ENCODE results near the gene A2M. TPM values are rescaled to one million over a fixed set of nuclear protein-coding genes. Genes with fewer than 3 reads are reported as not detected.

Gene A2M
- total and polyA plus RNA-seq, 2 donors (not counting 1 experiment from before 2014, with no cell fraction given), result 0.04 TPM; not detected in 1

GRCh38 chr12:9107542-9107873, 8.2 kb downstream of the A2M start:
- 88% methylated on average over 3 of the region's 3 CpGs for WGBS (ENCODE audit: insufficient coverage)
- no peak overlapping the region for H3K27ac ChIP-seq (ENCODE audit: low read length in 2 of 2)
- H3K9ac ChIP-seq (ENCODE audit: low read length), result no peak overlapping the region
- no peaks in the 10 kb centered on the region for H3K27me3 ChIP-seq (replicated peaks in 1 of 4; ENCODE audit: control extremely low read depth in 1 of 4, control insufficient read depth in 3 of 4, insufficient read depth in 4 of 4, low read length in 3 of 4)
- H3K79me2 ChIP-seq (ENCODE audit: control insufficient read depth, insufficient read depth, low read length), result no peaks in the 10 kb centered on the region
- H3K36me3 ChIP-seq (replicated peaks in 1 of 2; ENCODE audit: control extremely low read depth in 1 of 2, control insufficient read depth in 1 of 2, extremely low read depth in 1 of 2, insufficient read depth in 2 of 2, low read length in 1 of 2), result no peaks in the 10 kb centered on the region
- no peak for DNase-seq
- no peaks in the 10 kb centered on the region for H3K9me3 ChIP-seq (ENCODE audit: control extremely low read depth in 1 of 3, control insufficient read depth in 2 of 3, insufficient read depth in 1 of 3, low read length in 2 of 3)
- ChIA-PET POLR2A (no interaction called here), CTCF (no interaction called here)
- H3K4me3 ChIP-seq (ENCODE audit: control extremely low read depth in 1 of 5, extremely low read depth in 1 of 5, insufficient read depth in 1 of 5, low read depth in 2 of 5, low read length in 4 of 5), result no peak overlapping the region
- H3K27me3 Mint-ChIP-seq, result peaks cover 9% of the 10 kb centered on the region
- H4K20me1 ChIP-seq (ENCODE audit: control insufficient read depth, insufficient read depth, low read length, poor library complexity, severe bottlenecking), result no peaks in the 10 kb centered on the region
- no peak overlapping the region for H3K27ac Mint-ChIP-seq
- H3K4me3 Mint-ChIP-seq, result no peak overlapping the region
- intact Hi-C loops (cut with micrococcal nuclease), result no loop called here
- H3K4me1 Mint-ChIP-seq, result no peaks in the 10 kb centered on the region
- H3K9me3 Mint-ChIP-seq (ENCODE audit: insufficient read depth), result no peaks in the 10 kb centered on the region
- no peaks in the 10 kb centered on the region for H3K4me1 ChIP-seq (ENCODE audit: control insufficient read depth in 2 of 2, insufficient read depth in 2 of 2, low read length in 2 of 2)
- H2AFZ ChIP-seq (ENCODE audit: insufficient read depth, low read depth, low read length, poor library complexity, severe bottlenecking), result no peak overlapping the region
- TF ChIP-seq EZH2 (IDR thresholded peaks at IDR 0.05; ENCODE audit: borderline replicate concordance, insufficient read depth, low read depth, low read length, poor library complexity, severe bottlenecking), result no peak
- no peak for TF ChIP-seq CTCF (IDR thresholded peaks at IDR 0.05)
- ATAC-seq (ENCODE audit: low read depth), result no peak
- H3K4me2 ChIP-seq (replicated peaks; ENCODE audit: low read depth, low read length, poor library complexity, severe bottlenecking), result no peak overlapping the region

GRCh38 chr12:9106610-9107541, 8.8 kb downstream of the A2M start:
- ATAC-seq (ENCODE audit: low read depth), result no peak
- no peak for TF ChIP-seq EZH2 (IDR thresholded peaks at IDR 0.05; ENCODE audit: borderline replicate concordance, insufficient read depth, low read depth, low read length, poor library complexity, severe bottlenecking)
- TF ChIP-seq CTCF (IDR thresholded peaks at IDR 0.05), result no peak
- H3K4me1 ChIP-seq (ENCODE audit: control insufficient read depth in 2 of 2, insufficient read depth in 2 of 2, low read length in 2 of 2), result no peaks in the 10 kb centered on the region
- no peak overlapping the region for H2AFZ ChIP-seq (ENCODE audit: insufficient read depth, low read depth, low read length, poor library complexity, severe bottlenecking)
- H3K79me2 ChIP-seq (ENCODE audit: control insufficient read depth, insufficient read depth, low read length), result no peaks in the 10 kb centered on the region
- Mint-ChIP-seq H3K4me3 (no peak overlapping the region), H3K27me3 (peaks cover 6% of the 10 kb centered on the region), H3K4me1 (no peaks in the 10 kb centered on the region), H3K9me3 (ENCODE audit: insufficient read depth) (no peaks in the 10 kb centered on the region), H3K27ac (no peak overlapping the region)
- H3K4me3 ChIP-seq (ENCODE audit: control extremely low read depth in 1 of 5, extremely low read depth in 1 of 5, insufficient read depth in 1 of 5, low read depth in 2 of 5, low read length in 4 of 5), result no peak overlapping the region
- H3K4me2 ChIP-seq (replicated peaks; ENCODE audit: low read depth, low read length, poor library complexity, severe bottlenecking), result no peak overlapping the region
- intact Hi-C loops (cut with micrococcal nuclease), result no loop called here
- WGBS (ENCODE audit: insufficient coverage), result 92% methylated on average over 2 of the region's 11 CpGs
- H3K9me3 ChIP-seq (ENCODE audit: control extremely low read depth in 1 of 3, control insufficient read depth in 2 of 3, insufficient read depth in 1 of 3, low read length in 2 of 3), result no peaks in the 10 kb centered on the region
- ChIA-PET CTCF (no interaction called here), POLR2A (no interaction called here)
- H3K9ac ChIP-seq (ENCODE audit: low read length), result no peak overlapping the region
- H3K27ac ChIP-seq (ENCODE audit: low read length in 2 of 2), result no peak overlapping the region
- no peaks in the 10 kb centered on the region for H4K20me1 ChIP-seq (ENCODE audit: control insufficient read depth, insufficient read depth, low read length, poor library complexity, severe bottlenecking)
- H3K27me3 ChIP-seq (replicated peaks in 1 of 4; ENCODE audit: control extremely low read depth in 1 of 4, control insufficient read depth in 3 of 4, insufficient read depth in 4 of 4, low read length in 3 of 4), result no peaks in the 10 kb centered on the region
- H3K36me3 ChIP-seq (replicated peaks in 1 of 2; ENCODE audit: control extremely low read depth in 1 of 2, control insufficient read depth in 1 of 2, extremely low read depth in 1 of 2, insufficient read depth in 2 of 2, low read length in 1 of 2), result no peaks in the 10 kb centered on the region
- no peak for DNase-seq
